HL-60 (cell line): ENCODE data around the gene LRRN4.

Source experiments
- POLR2AphosphoS5 ChIP-seq: IDR thresholded peaks from 2 replicates; pipeline ENCODE4 v1.6.1; 2012; ENCODE audit warnings: low read depth
- SPI1 ChIP-seq: IDR thresholded peaks from 2 replicates; pipeline ENCODE4 v1.6.1; 2012; ENCODE audit warnings: low read depth, mild to moderate bottlenecking, borderline replicate concordance
- TF ChIP-seq, protein P1 (sequence below): IDR thresholded peaks from one replicate; pipeline ENCODE4 v1.5.1; 2011; ENCODE audit warnings: low read length, control low read depth, inconsistent platforms; ENCODE audit not compliant: insufficient read depth

DNA sequence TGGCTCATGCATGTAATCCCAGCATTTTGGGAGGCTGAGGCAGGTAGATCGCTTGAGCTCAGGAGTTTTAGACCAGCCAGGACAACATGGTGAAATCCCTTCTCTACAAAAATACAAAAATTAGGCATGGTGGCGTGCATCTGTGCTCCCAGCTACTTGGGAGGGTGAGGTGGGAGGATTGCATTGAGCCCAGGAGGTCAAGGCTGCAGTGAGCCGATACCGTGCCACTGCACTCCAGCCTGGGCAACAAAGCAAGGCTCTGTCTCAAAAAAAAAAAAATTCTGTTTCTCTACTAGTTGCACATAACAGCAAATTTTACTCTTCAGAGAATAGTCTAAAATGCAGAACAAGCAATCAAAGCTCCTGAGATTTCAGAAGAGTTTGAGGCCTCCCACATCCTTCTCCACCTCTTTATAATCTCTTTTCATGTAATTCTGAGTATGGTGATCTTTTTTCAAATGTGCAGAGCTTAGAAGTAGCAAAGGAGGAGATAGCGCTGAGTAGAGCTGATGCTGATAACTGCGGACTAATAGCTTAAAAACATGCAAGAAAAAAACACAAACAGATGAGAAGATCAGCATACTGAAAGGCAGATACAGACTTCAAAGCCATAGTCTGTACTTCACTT lies 23.3 kb downstream of the LRRN4 start:
- TF ChIP-seq, protein P1, sequence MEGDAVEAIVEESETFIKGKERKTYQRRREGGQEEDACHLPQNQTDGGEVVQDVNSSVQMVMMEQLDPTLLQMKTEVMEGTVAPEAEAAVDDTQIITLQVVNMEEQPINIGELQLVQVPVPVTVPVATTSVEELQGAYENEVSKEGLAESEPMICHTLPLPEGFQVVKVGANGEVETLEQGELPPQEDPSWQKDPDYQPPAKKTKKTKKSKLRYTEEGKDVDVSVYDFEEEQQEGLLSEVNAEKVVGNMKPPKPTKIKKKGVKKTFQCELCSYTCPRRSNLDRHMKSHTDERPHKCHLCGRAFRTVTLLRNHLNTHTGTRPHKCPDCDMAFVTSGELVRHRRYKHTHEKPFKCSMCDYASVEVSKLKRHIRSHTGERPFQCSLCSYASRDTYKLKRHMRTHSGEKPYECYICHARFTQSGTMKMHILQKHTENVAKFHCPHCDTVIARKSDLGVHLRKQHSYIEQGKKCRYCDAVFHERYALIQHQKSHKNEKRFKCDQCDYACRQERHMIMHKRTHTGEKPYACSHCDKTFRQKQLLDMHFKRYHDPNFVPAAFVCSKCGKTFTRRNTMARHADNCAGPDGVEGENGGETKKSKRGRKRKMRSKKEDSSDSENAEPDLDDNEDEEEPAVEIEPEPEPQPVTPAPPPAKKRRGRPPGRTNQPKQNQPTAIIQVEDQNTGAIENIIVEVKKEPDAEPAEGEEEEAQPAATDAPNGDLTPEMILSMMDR = no peak
- TF ChIP-seq POLR2AphosphoS5 (no peak), SPI1 (no peak)
